Astrocyte of the spinal cord (primary cell): ENCODE measurements around the gene TCEA2.
"Not testable (repeated sequence)": the region's sequence is repeated elsewhere in the genome, so short reads cannot be mapped to it uniquely, and the experiment has no call there.

Experiments used
- DNase-seq: peaks from one replicate; pipeline ENCODE4 v3.0.0; 2011; ENCODE audit warnings: low read depth, low spot score
- H3K4me3 ChIP-seq: 2 replicates; pipeline ENCODE4 v1.5.1; 2011; ENCODE audit warnings: low read depth, mild to moderate bottlenecking, low read length, moderate library complexity
- CTCF ChIP-seq: IDR thresholded peaks from 2 replicates; pipeline ENCODE4 v1.5.1; 2012; ENCODE audit warnings: low read depth, mild to moderate bottlenecking, low read length, inconsistent platforms
- in situ Hi-C: cut with HindIII; loops from 2 replicates; pipeline ENCODE4 v1.10.0; 2017; ENCODE audit warnings: low sequenced_read_pairs

TCEA2 gene

GRCh38 chr20:64083804-64084684 is 21.0 kb downstream of the TCEA2 start, which contains the start of gene LKAAEAR1:
TSS of gene LKAAEAR1 (minus strand) at chr20:64084398. CDS start at chr20:64084219, 179 bp downstream.
- in situ Hi-C loops, result no loop called here
- TF ChIP-seq CTCF, result no peak
- no peak for DNase-seq
- peak within 1 kb of the TSS; percentile 26 for H3K4me3 ChIP-seq

GRCh38 chr20:64084685-64085152 is 21.7 kb downstream of the TCEA2 start:
- H3K4me3 ChIP-seq, result no peak overlapping the region
- no peak for DNase-seq
- TF ChIP-seq CTCF, result no peak
- in situ Hi-C loops, result no loop called here

- TF ChIP-seq CTCF, result no peak
- DNase-seq, result no peak
- in situ Hi-C loops, result no loop called here
- no peak overlapping the region for H3K4me3 ChIP-seq
Measured at GRCh38 chr20:64086801-64087200, 23.8 kb downstream of the TCEA2 start.

GRCh38 chr20:64087226-64087825 is 24.3 kb downstream of the TCEA2 start:
- DNase-seq, in situ Hi-C loops, H3K4me3 ChIP-seq: not testable (repeated sequence)

GRCh38 chr20:64088586-64088985 is 25.6 kb downstream of the TCEA2 start:
- H3K4me3 ChIP-seq, in situ Hi-C loops, DNase-seq: not testable (repeated sequence)

- H3K4me3 ChIP-seq, result no peak overlapping the region
- in situ Hi-C loops, result no loop called here
- DNase-seq, result no peak
- no peak for TF ChIP-seq CTCF
Measured at GRCh38 chr20:64090165-64090564, 27.2 kb downstream of the TCEA2 start.

GRCh38 chr20:64091340-64091739 is 28.3 kb downstream of the TCEA2 start:
- no peak for TF ChIP-seq CTCF
- in situ Hi-C loops, result no loop called here
- DNase-seq, result no peak
- H3K4me3 ChIP-seq, result no peak overlapping the region
